K562 (cell line): ENCODE data around the gene ARSK. TPM values are rescaled to one million over a fixed set of nuclear protein-coding genes. Genes with fewer than 3 reads are reported as not detected.

Experiments
- ATAC-seq: fragments of 200-7000 bp; cut with Tn5 transposase; 3 replicates; pipeline ENCODE4 v1.9.1; 2020; ENCODE audit warnings: moderate library complexity
- BruUV-seq: library from RNA; stranded (reverse); fragments of 400-500 nt; replicated peaks from 2 replicates; lab custom pipeline; 2021; lab: Mats Ljungman, UMichigan
- CTCF ChIA-PET: fragments of 300-600 bp; formaldehyde crosslinking; extraction: SDS; loops from one replicate; lab custom pipeline; 2021; ENCODE audit warnings: low intra/inter-chr PET ratio; lab: Yijun Ruan, JAX
- POLR2A ChIA-PET: fragments of 300-600, 350-650 bp; sonication (Branson Sonifier 250); formaldehyde crosslinking; extraction: SDS; loops from one replicate; lab custom pipeline; 2021; ENCODE audit warnings: antibody characterized with exemption, inconsistent platforms; lab: Yijun Ruan, JAX
- DNase-seq, 4 experiments: peaks; one replicate each; pipeline versions ENCODE4 v3.0.0 to v3.0.0-alpha.2; 2011 to 2018; ENCODE audit warnings: low spot score in 3 of 4, mixed read lengths in 3 of 4; ENCODE audit errors: extremely low read depth in 1 of 4
- FAIRE-seq: peaks from 2 replicates; lab custom pipeline; 2011; peaks lifted over from hg19 to GRCh38; lab: Jason Lieb, UNC
- H2AFZ ChIP-seq: 2 replicates; pipeline ENCODE4 v1.6.0; 2011; ENCODE audit warnings: low read depth, low read length, control low read depth, inconsistent platforms
- H3K27ac ChIP-seq: fragments of 200-600 bp; 3 replicates; pipeline ENCODE4 v1.8.0; 2011; ENCODE audit warnings: low read depth, mild to moderate bottlenecking, control low read depth, inconsistent platforms, low read length, moderate library complexity, mixed read lengths; ENCODE audit errors: extremely low read depth
- H3K27me3 ChIP-seq, 2 experiments: fragments of 300-600 bp in 1 of 2; 2 replicates in 1 of 2; 3 replicates in 1 of 2; pipeline versions ENCODE4 v1.6.0 to v1.8.0; 2011; ENCODE audit warnings: inconsistent platforms in 2 of 2, low read length in 2 of 2, mild to moderate bottlenecking in 1 of 2, mixed read lengths in 1 of 2, moderate library complexity in 1 of 2; ENCODE audit not compliant: control insufficient read depth in 2 of 2, insufficient read depth in 2 of 2
- H3K36me3 ChIP-seq: fragments of 300-600 bp; 3 replicates; pipeline ENCODE4 v1.8.0; 2011; ENCODE audit warnings: mild to moderate bottlenecking, low read length, inconsistent platforms; ENCODE audit not compliant: control insufficient read depth, insufficient read depth
- H3K4me1 ChIP-seq, 2 experiments: fragments of 200-600 bp in 1 of 2; replicated peaks in 1 of 2; 2 replicates in 1 of 2; 3 replicates in 1 of 2; pipeline versions ENCODE4 v1.5.1 to v1.8.0; 2011; ENCODE audit warnings: inconsistent platforms in 2 of 2, low read length in 2 of 2, mild to moderate bottlenecking in 1 of 2, mixed read lengths in 1 of 2, moderate library complexity in 1 of 2; ENCODE audit not compliant: control insufficient read depth in 2 of 2, insufficient read depth in 2 of 2
- H3K4me2 ChIP-seq: 2 replicates; pipeline ENCODE4 v1.6.1; 2011; ENCODE audit warnings: low read length, control low read depth, inconsistent platforms, mixed read lengths; ENCODE audit not compliant: insufficient read depth
- H3K4me3 ChIP-seq: fragments of 200-600 bp; sonication (generic), shearing (Covaris generic); 2 replicates; pipeline ENCODE4 v1.5.1; 2016; ENCODE audit warnings: control low read depth, inconsistent platforms
- H3K79me2 ChIP-seq: fragments of 200-600 bp; 3 replicates; pipeline ENCODE4 v1.8.0; 2011; ENCODE audit warnings: low read length, inconsistent platforms; ENCODE audit not compliant: control insufficient read depth, insufficient read depth
- H3K9ac ChIP-seq, 2 experiments: 2 replicates each; pipeline versions ENCODE4 v1.6.0 to v1.6.1; 2011; ENCODE audit warnings: low read depth in 2 of 2, low read length in 2 of 2, control low read depth in 1 of 2, inconsistent platforms in 1 of 2, mild to moderate bottlenecking in 1 of 2, mixed read lengths in 1 of 2; ENCODE audit not compliant: insufficient read depth in 1 of 2
- H3K9me1 ChIP-seq: one replicate; pipeline ENCODE4 v1.6.0; 2011; ENCODE audit warnings: inconsistent platforms, mild to moderate bottlenecking, low read length, moderate library complexity; ENCODE audit not compliant: control insufficient read depth, insufficient read depth
- H3K9me3 ChIP-seq: replicated peaks from 2 replicates; pipeline ENCODE4 v1.5.1; 2011; ENCODE audit warnings: low read depth, low read length, inconsistent platforms; ENCODE audit not compliant: control insufficient read depth, insufficient read depth
- H4K20me1 ChIP-seq: replicated peaks from 2 replicates; pipeline ENCODE4 v1.6.1; 2011; ENCODE audit warnings: low read length, inconsistent platforms, mixed read lengths; ENCODE audit not compliant: control insufficient read depth, insufficient read depth
- RBM25 ChIP-seq: fragments of 200-400 bp; formaldehyde crosslinking; IDR thresholded peaks from 2 replicates; pipeline ENCODE4 v1.6.1; 2018; ENCODE audit warnings: low read length, low read depth, moderate library complexity; ENCODE audit not compliant: severe bottlenecking
- WGBS: fragments of 100-300 bp; shearing (Covaris generic); methylation state at CpG from one replicate; pipeline ENCODE4 v1.1.6; 2016; ENCODE audit warnings: low coverage, mixed read lengths; ENCODE audit not compliant: insufficient coverage; ENCODE audit errors: missing lambda C conversion rate; 5-methylcytosine and 5-hydroxymethylcytosine counted together
- in situ Hi-C: fragments of 300-500 bp; cut with MboI; formaldehyde crosslinking; loops from 4 replicates; pipeline ENCODE4 v1.15.0; 2018; ENCODE audit warnings: inconsistent platforms, mixed read lengths
- intact Hi-C: fragments of 100-400 bp; cut with micrococcal nuclease; formaldehyde crosslinking; loops from 2 replicates; pipeline ENCODE4 v1.14.2; 2022
- polyA plus RNA-seq, 8 experiments: library from polyadenylated mRNA; depleted of rRNA in 4 of 8; stranded (reverse) in 5 of 8; unstranded in 3 of 8; fragments of >200 nt; fragmentation: Nextera tagmentation in 2 of 8; fragmentation: Illumina TruSeq in 1 of 8; extraction: Ambion mirVana in 2 of 8; extraction: Trizol in 1 of 8; gene quantifications; 2 replicates each; pipeline versions ENCODE4 v1.2.1 to v1.2.3, GENCODE V29; 2011 to 2014; ENCODE audit warnings: inconsistent platforms in 1 of 8, missing spikeins in 1 of 8
- total RNA-seq, 7 experiments: library from RNA; depleted of rRNA in 6 of 7; stranded (reverse); fragments of >200 nt in 6 of 7; fragmentation: Illumina TruSeq in 2 of 7; extraction: Trizol in 2 of 7; gene quantifications; 2 replicates each; pipeline versions ENCODE4 v1.2.1 to v1.2.3, GENCODE V29; 2011 to 2021; ENCODE audit warnings: low replicate concordance in 1 of 7
- TF ChIP-seq, protein P1 (sequence below): fragments of 200-800 bp; sonication (Bioruptor generic); IDR thresholded peaks from 2 replicates; pipeline ENCODE4 v1.6.1; 2017; ENCODE audit warnings: missing genetic modification characterization, missing compliant biosample characterization
- TF ChIP-seq, protein P2 (sequence below): fragments of 250-450 bp; sonication (Bioruptor Pico); IDR thresholded peaks from 2 replicates; pipeline ENCODE4 v1.5.0; 2022; ENCODE audit warnings: mild to moderate bottlenecking

Gene ARSK
- total and polyA plus RNA-seq, 9 of the 15 experiments (the other 6 are each of a cell fraction or from before 2014, with no cell fraction given) = 2.7 to 9.4 (median 7.1) TPM

DNA sequence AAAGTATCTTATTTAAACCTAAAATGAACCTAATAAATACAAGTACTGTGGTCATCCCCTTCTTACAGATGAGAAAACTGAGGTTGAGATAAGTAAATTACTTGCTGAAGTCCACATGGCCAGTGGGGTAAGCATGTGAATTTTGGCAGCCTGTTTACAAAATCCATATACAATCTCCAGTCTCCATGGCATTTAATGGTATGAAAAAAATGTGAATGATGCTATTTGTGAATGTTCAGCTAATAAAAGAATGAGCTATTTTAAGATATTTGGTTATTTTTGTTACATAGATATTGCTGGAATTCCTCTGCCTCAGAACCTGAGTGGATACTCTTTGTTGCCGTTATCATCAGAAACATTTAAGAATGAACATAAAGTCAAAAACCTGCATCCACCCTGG is 45.7 kb downstream of the ARSK start:
- in situ Hi-C loops = no loop called here
- 88% methylated on average over 1 of the region's 1 CpG for WGBS
- Histone ChIP-seq H3K27ac (no peak overlapping the region), H3K4me1 (no peaks in the 10 kb centered on the region)
- TF ChIP-seq, protein P1, sequence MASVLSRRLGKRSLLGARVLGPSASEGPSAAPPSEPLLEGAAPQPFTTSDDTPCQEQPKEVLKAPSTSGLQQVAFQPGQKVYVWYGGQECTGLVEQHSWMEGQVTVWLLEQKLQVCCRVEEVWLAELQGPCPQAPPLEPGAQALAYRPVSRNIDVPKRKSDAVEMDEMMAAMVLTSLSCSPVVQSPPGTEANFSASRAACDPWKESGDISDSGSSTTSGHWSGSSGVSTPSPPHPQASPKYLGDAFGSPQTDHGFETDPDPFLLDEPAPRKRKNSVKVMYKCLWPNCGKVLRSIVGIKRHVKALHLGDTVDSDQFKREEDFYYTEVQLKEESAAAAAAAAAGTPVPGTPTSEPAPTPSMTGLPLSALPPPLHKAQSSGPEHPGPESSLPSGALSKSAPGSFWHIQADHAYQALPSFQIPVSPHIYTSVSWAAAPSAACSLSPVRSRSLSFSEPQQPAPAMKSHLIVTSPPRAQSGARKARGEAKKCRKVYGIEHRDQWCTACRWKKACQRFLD (CRISPR knock-in tag) = no peak
- TF ChIP-seq RBM25 = peak; percentile 9
- TF ChIP-seq, all 486 proteins: peak for 1
- Histone ChIP-seq H3K9me1 (no peaks in the 10 kb centered on the region), H3K79me2 (no peaks in the 10 kb centered on the region), H2AFZ (no peak overlapping the region), H3K4me3 (no peak overlapping the region), H3K4me2 (no peak overlapping the region), H4K20me1 (no peaks in the 10 kb centered on the region), H3K27me3 (no peaks in the 10 kb centered on the region), H3K9ac (no peak overlapping the region), H3K9me3 (no peaks in the 10 kb centered on the region), H3K36me3 (peaks cover 7% of the 10 kb centered on the region; the same call in 1 of the 3 replicates)
- POLR2A ChIA-PET = no interaction called here
- intact Hi-C loops = no loop called here
- no TSS peak for BruUV-seq
- CTCF ChIA-PET = no interaction called here
- FAIRE-seq (no peak), DNase-seq (no peak), ATAC-seq (no peak)

DNA sequence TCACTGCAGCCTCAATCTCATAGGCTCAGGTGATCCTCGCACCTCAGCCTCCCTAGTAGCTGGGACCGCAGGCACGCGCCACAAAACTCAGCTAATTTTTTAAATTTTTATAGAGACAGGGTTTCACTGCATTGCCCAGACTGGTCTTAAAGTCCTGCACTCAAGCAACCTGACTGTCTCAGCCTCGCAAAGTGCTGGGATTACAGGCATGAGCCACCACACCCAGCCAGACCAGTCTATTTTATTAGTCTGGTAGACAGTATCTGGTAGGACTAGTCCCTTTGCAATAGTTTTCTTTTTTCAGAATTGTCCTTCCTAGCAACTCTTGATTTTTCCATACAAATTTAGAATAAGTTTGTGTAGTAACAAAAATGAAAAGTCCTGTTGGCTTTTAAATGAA is 50.9 kb downstream of the ARSK start:
- FAIRE-seq (no peak), DNase-seq (no peak), ATAC-seq (no peak)
- TF ChIP-seq, protein P2, sequence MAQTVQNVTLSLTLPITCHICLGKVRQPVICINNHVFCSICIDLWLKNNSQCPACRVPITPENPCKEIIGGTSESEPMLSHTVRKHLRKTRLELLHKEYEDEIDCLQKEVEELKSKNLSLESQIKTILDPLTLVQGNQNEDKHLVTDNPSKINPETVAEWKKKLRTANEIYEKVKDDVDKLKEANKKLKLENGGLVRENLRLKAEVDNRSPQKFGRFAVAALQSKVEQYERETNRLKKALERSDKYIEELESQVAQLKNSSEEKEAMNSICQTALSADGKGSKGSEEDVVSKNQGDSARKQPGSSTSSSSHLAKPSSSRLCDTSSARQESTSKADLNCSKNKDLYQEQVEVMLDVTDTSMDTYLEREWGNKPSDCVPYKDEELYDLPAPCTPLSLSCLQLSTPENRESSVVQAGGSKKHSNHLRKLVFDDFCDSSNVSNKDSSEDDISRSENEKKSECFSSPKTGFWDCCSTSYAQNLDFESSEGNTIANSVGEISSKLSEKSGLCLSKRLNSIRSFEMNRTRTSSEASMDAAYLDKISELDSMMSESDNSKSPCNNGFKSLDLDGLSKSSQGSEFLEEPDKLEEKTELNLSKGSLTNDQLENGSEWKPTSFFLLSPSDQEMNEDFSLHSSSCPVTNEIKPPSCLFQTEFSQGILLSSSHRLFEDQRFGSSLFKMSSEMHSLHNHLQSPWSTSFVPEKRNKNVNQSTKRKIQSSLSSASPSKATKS (CRISPR knock-in tag) = no peak
- H3K79me2 ChIP-seq = no peaks in the 10 kb centered on the region
- no peaks in the 10 kb centered on the region for H3K9me3 ChIP-seq
- H3K4me2 ChIP-seq = no peak overlapping the region
- no peaks in the 10 kb centered on the region for H3K4me1 ChIP-seq
- no peaks in the 10 kb centered on the region for H3K27me3 ChIP-seq
- no peaks in the 10 kb centered on the region for H3K9me1 ChIP-seq
- H3K4me3 ChIP-seq = no peak overlapping the region
- ChIA-PET CTCF (no interaction called here), POLR2A (no interaction called here)
- 85% methylated on average over 5 of the region's 5 CpGs for WGBS
- no peak overlapping the region for H3K27ac ChIP-seq
- no TSS peak for BruUV-seq
- H4K20me1 ChIP-seq = no peaks in the 10 kb centered on the region
- no peak overlapping the region for H2AFZ ChIP-seq
- intact Hi-C loops = no loop called here
- in situ Hi-C loops = no loop called here
- no peak overlapping the region for H3K9ac ChIP-seq
- peaks cover 4% of the 10 kb centered on the region; the same call in 1 of the 3 replicates for H3K36me3 ChIP-seq
